ENCODE measurements around the gene SLC12A3. TPM values are rescaled to one million over a fixed set of nuclear protein-coding genes. Genes with fewer than 3 reads are reported as not detected.

SLC12A3 gene
- total RNA-seq, 4 donors from 2014 or later, result not detected

DNA sequence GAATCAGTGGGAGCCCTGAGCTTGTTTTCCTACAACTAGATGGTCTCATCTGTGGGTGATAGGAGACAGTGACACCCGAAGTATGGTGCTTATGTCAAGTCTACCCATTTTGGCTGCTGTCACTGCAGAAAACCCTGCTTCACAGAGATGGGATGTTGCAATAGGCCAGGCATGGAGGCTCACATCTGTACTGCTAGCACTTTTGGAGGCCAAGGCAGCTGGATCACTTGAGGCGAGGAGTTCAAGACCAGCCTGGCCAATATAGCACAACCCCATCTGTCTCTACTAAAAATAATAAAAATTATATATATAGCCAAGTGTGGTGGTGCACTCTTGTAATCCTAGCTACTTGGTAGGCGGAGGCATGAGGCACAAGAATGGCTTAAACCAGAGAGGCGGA is 64.6 kb downstream of the SLC12A3 start:
- TF ChIP-seq POLR2A (IDR thresholded peaks at IDR 0.05), result no peak
- TF ChIP-seq CTCF (IDR thresholded peaks at IDR 0.05), result no peak
- Histone ChIP-seq H3K27me3 (no peaks in the 10 kb centered on the region), H3K4me3 (no peak overlapping the region), H3K27ac (no peak overlapping the region), H3K9me3 (no peaks in the 10 kb centered on the region), H3K36me3 (no peaks in the 10 kb centered on the region), H3K4me1 (peaks cover 0 to 10% (median 3%) of the 10 kb centered on the region in 4 donors)
- DNase-seq, result no peak

DNA sequence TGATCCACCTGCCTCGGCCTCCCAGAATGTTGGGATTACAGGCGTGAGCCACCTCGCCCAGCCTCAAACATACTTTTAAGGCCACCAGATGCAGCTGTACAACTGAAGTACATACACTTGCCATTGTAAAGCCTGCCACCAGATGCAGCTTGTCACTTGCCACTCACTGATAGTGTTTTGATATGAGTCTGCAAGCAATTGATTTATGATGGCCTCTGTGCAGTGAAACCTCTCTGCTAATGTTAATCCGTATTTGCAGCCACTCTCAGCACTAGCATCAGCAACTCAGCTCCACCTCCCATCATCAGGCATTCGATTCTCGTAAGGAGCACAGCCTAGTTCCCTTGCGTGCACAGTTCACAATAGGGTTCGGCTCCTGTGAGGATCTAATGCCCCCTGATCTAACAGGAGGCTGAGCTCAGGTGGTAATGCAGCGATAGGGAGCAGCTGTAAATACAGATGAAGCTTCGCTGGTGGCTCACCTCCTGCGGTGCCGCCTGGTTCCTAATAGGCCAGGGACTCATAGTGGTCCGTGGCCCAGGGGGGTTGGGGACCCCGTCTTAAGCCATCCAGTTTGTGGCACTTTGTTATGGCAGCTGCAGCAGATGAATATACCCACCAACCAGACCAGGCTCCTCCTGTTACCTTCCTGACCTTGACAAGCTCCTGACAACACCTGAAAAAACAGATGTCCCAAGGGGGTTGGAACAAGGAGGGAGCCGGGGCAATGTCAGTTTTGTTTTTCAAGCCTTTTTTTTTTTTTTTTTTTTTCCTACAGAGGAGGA is 65.7 kb downstream of the SLC12A3 start:
- Histone ChIP-seq H3K27ac (peak overlapping the region; percentile 99 to 100 (median 99)), H3K4me3 (peak overlapping the region in 1 of 4 donors; percentile 6), H3K9me3 (no peaks in the 10 kb centered on the region), H3K4me1 (peaks cover 0 to 15% (median 6%) of the 10 kb centered on the region in 4 donors), H3K27me3 (no peaks in the 10 kb centered on the region), H3K36me3 (peaks cover 0 to 9% (median 0%) of the 10 kb centered on the region in 3 donors)
- DNase-seq, result peak in 1 of 3 donors; percentile 58
- TF ChIP-seq POLR2A (IDR thresholded peaks at IDR 0.05) (no peak), CTCF (IDR thresholded peaks at IDR 0.05) (no peak)

- Histone ChIP-seq H3K4me3 (peak overlapping the region; percentile 80 to 99 (median 89)), H3K9me3 (no peaks in the 10 kb centered on the region), H3K4me1 (peaks cover 0 to 22% (median 7%) of the 10 kb centered on the region in 4 donors), H3K36me3 (peaks cover 0 to 17% (median 0%) of the 10 kb centered on the region in 3 donors), H3K27me3 (no peaks in the 10 kb centered on the region), H3K27ac (peak overlapping the region; percentile 99 to 100 (median 99))
- no peak for TF ChIP-seq CTCF (IDR thresholded peaks at IDR 0.05)
- TF ChIP-seq POLR2A (IDR thresholded peaks at IDR 0.05), result no peak
- peak; percentile 72 to 82 (median 78) for DNase-seq
Measured at GRCh38 chr16:56931271-56931891, 66.4 kb downstream of the SLC12A3 start.

DNA sequence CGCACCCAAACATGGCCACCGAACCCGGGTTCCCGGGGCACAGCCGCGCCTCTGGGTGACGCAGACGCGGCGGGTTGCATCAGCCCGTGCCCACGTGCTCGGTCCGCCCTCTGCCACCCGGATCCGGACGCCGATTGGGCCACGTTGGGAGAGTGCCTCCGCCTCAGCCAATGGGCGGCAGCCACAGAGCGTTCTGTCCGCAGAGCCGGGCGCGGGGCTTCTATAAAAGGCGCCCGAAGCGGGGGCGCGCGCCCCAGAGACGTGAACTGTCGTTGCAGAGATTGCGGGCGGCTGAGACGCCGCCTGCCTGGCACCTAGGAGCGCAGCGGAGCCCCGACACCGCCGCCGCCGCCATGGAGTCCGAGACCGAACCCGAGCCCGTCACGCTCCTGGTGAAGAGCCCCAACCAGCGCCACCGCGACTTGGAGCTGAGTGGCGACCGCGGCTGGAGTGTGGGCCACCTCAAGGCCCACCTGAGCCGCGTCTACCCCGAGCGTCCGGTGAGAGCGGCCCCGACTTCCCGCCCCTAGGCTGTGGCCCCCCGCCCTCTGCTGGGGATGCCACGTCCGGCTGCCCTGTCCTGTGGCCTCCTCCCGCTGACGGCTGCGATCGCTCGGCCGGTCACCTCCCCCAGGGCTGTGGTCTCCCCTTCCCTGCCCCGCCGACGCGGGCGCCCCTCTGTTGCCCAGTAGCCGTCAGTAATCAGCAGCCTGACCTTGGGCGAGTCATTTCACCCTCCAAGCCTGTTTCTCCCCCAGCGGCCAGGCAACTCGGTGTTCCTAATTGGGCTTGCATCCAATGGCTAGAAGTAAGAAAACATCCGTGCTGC is 67.1 kb downstream of the SLC12A3 start, which contains the start of gene HERPUD1:
TSS of gene HERPUD1 (plus strand) at position 251 of the 829 bp plus-strand sequence. CDS start at position 354, 103 bp downstream.
- Histone ChIP-seq H3K9me3 (no peaks in the 10 kb centered on the region), H3K36me3 (peaks cover 0 to 24% (median 0%) of the 10 kb centered on the region in 3 donors), H3K27ac (peak within 1 kb of the TSS; percentile 99 to 100 (median 99)), H3K4me1 (peaks cover 0 to 25% (median 7%) of the 10 kb centered on the region in 4 donors), H3K27me3 (no peaks in the 10 kb centered on the region), H3K4me3 (peak within 1 kb of the TSS; percentile 80 to 99 (median 89))
- DNase-seq, result peak; percentile 98 to 100 (median 99)
- TF ChIP-seq CTCF (IDR thresholded peaks at IDR 0.05) (peak in 2 of 6 experiments; percentile 22 to 33), POLR2A (IDR thresholded peaks at IDR 0.05) (peak; percentile 95)
